MM.1S (cell line): ENCODE data around the gene TSHR.

Experiments
- DNase-seq: peaks from one replicate; pipeline ENCODE4 v3.0.0-alpha.2; 2015
- H2AFZ ChIP-seq: fragments of 300-600 bp; sonication (generic); 2 replicates; pipeline ENCODE4 v1.6.0; 2016; ENCODE audit warnings: antibody characterized with exemption, low read length
- H3F3A ChIP-seq: fragments of 300-600 bp; sonication (generic); 2 replicates; pipeline ENCODE4 v1.6.1; 2016; ENCODE audit warnings: mild to moderate bottlenecking, antibody characterized with exemption, low read length, moderate library complexity, mixed read lengths; ENCODE audit not compliant: insufficient read depth
- H3K27ac ChIP-seq: fragments of 300-600 bp; sonication (generic); 2 replicates; pipeline ENCODE4 v1.5.1; 2016; ENCODE audit warnings: mild to moderate bottlenecking, low read length
- H3K27me3 ChIP-seq: fragments of 300-600 bp; sonication (generic); replicated peaks from 2 replicates; pipeline ENCODE4 v1.6.0; 2016; ENCODE audit warnings: low read length; ENCODE audit not compliant: insufficient read depth
- H3K36me3 ChIP-seq: fragments of 300-600 bp; sonication (generic); replicated peaks from 2 replicates; pipeline ENCODE4 v1.6.1; 2016; ENCODE audit warnings: mild to moderate bottlenecking, low read length, mixed read lengths; ENCODE audit not compliant: insufficient read depth
- H3K4me1 ChIP-seq: fragments of 300-600 bp; sonication (generic); 2 replicates; pipeline ENCODE4 v1.6.1; 2016; ENCODE audit warnings: low read length, mixed read lengths
- H3K4me2 ChIP-seq: fragments of 300-600 bp; sonication (generic); 2 replicates; pipeline ENCODE4 v1.6.0; 2016; ENCODE audit warnings: low read depth, low read length
- H3K4me3 ChIP-seq: fragments of 300-600 bp; sonication (generic); 2 replicates; pipeline ENCODE4 v1.5.1; 2016; ENCODE audit warnings: low read length, mixed read lengths
- H3K79me2 ChIP-seq: fragments of 300-600 bp; sonication (generic); 2 replicates; pipeline ENCODE4 v1.6.1; 2016; ENCODE audit warnings: mixed run types, low read length, mixed read lengths
- H3K9ac ChIP-seq: fragments of 300-600 bp; sonication (generic); 2 replicates; pipeline ENCODE4 v1.6.1; 2016; ENCODE audit warnings: low read length, mixed read lengths
- H3K9me2 ChIP-seq: fragments of 300-600 bp; sonication (generic); replicated peaks from 2 replicates; pipeline ENCODE4 v1.6.1; 2016; ENCODE audit warnings: mild to moderate bottlenecking, low read length, mixed read lengths; ENCODE audit not compliant: insufficient read depth
- H3K9me3 ChIP-seq: fragments of 300-600 bp; sonication (generic); replicated peaks from 2 replicates; pipeline ENCODE4 v1.6.1; 2016; ENCODE audit warnings: mild to moderate bottlenecking, low read length, mixed read lengths; ENCODE audit not compliant: insufficient read depth
- H4K20me1 ChIP-seq: fragments of 300-600 bp; sonication (generic); 2 replicates; pipeline ENCODE4 v1.6.1; 2016; ENCODE audit warnings: mild to moderate bottlenecking, low read length, moderate library complexity, mixed read lengths; ENCODE audit not compliant: insufficient read depth
- EZH2 ChIP-seq: fragments of 300-600 bp; sonication (generic); optimal IDR thresholded peaks from 2 replicates; pipeline ENCODE3; 2017; ENCODE audit warnings: low read depth, mild to moderate bottlenecking, antibody characterized with exemption, low read length, mixed read lengths
- EZH2phosphoT487 ChIP-seq: fragments of 300-600 bp; sonication (generic); IDR thresholded peaks from 2 replicates; pipeline ENCODE4 v1.6.1; 2018; ENCODE audit warnings: antibody characterized with exemption, low read length
- TF ChIP-seq, protein P1 (sequence below): fragments of 300-600 bp; sonication (generic); IDR thresholded peaks from 2 replicates; pipeline ENCODE4 v1.5.1; 2016; ENCODE audit warnings: antibody characterized with exemption, low read length, mixed read lengths

TSHR gene

DNA sequence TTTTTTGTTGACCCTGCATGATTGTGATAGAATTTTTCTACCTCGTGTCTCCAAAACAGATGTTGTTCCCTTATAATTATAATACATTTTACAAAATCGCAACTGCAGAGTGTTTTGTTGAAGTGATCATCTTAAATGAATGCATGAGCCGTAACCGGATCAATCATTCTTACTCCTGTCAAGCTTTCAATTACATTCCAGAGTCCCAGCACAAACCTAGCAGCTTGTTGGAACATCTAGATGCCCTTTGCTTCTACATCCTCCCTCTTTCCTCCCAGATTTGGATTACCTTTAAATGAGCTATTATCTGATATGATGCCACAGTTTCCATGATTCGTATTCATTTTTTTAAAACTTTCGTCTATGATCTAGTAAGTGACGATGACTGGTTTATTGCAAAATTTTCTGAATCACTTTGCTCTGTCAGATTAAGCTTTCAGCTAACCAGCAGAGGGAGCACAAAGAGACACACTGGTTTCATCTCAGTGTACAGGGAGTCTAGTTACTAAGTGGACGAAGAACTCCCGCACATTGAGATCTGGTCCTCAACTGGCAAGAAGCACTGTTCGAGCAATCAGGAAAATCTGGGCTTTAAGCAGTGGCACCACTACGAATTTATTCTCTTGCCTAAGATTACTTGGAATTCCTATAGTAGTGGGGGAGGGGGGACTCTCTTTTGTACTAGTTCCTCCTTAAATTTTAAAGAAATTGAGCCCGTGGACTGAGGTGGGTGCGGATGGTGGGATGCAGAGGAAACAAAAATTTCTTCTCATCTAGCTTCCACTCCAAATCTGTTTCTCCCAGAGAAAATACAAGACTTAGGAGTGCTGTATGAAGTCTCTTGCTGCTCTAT is 40.9 kb downstream of the TSHR start:
- peak; percentile 59 for DNase-seq
- Histone ChIP-seq H3K4me1 (no peaks in the 10 kb centered on the region), H3K27me3 (no peaks in the 10 kb centered on the region), H3K9me2 (no peaks in the 10 kb centered on the region), H3K27ac (no peak overlapping the region), H2AFZ (no peak overlapping the region), H3K79me2 (no peaks in the 10 kb centered on the region), H3F3A (no peaks in the 10 kb centered on the region), H3K36me3 (no peaks in the 10 kb centered on the region), H3K9ac (no peak overlapping the region), H4K20me1 (no peaks in the 10 kb centered on the region), H3K9me3 (no peaks in the 10 kb centered on the region), H3K4me2 (no peak overlapping the region; the same call in 1 of the 2 replicates), H3K4me3 (no peak overlapping the region)
- TF ChIP-seq EZH2: no peak
- TF ChIP-seq, protein P1, sequence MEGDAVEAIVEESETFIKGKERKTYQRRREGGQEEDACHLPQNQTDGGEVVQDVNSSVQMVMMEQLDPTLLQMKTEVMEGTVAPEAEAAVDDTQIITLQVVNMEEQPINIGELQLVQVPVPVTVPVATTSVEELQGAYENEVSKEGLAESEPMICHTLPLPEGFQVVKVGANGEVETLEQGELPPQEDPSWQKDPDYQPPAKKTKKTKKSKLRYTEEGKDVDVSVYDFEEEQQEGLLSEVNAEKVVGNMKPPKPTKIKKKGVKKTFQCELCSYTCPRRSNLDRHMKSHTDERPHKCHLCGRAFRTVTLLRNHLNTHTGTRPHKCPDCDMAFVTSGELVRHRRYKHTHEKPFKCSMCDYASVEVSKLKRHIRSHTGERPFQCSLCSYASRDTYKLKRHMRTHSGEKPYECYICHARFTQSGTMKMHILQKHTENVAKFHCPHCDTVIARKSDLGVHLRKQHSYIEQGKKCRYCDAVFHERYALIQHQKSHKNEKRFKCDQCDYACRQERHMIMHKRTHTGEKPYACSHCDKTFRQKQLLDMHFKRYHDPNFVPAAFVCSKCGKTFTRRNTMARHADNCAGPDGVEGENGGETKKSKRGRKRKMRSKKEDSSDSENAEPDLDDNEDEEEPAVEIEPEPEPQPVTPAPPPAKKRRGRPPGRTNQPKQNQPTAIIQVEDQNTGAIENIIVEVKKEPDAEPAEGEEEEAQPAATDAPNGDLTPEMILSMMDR: peak; percentile 55

DNA sequence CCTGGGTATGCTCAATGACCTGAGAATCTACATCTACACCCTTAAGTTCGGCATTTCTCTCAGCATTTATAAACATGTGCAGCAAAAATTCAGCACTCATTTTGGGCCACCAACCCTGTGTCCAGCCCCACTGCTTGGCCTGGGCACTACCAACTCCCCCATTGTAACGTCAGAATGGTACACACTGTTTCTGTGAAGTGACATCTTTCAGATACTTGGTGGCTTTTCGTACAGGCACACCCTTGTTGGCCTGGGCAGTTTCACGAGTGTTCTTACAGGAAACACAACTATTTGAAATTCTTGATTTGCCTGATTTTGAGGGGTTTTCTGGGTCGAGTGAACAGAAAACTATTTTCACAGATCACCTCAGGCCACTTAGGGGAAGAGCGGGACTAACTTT is 46.0 kb downstream of the TSHR start:
- TF ChIP-seq EZH2phosphoT487: no peak
- TF ChIP-seq, protein P1: no peak
- no peak for TF ChIP-seq EZH2
- DNase-seq: peak; percentile 19
- Histone ChIP-seq H4K20me1 (no peaks in the 10 kb centered on the region), H3K27me3 (no peaks in the 10 kb centered on the region), H3K9me3 (no peaks in the 10 kb centered on the region), H2AFZ (no peak overlapping the region), H3K4me3 (no peak overlapping the region), H3F3A (no peaks in the 10 kb centered on the region), H3K36me3 (no peaks in the 10 kb centered on the region), H3K27ac (peak overlapping the region; percentile 36; the same call in 1 of the 2 replicates), H3K4me2 (peak overlapping the region; percentile 32), H3K9ac (no peak overlapping the region), H3K79me2 (no peaks in the 10 kb centered on the region), H3K4me1 (no peaks in the 10 kb centered on the region), H3K9me2 (no peaks in the 10 kb centered on the region)

DNA sequence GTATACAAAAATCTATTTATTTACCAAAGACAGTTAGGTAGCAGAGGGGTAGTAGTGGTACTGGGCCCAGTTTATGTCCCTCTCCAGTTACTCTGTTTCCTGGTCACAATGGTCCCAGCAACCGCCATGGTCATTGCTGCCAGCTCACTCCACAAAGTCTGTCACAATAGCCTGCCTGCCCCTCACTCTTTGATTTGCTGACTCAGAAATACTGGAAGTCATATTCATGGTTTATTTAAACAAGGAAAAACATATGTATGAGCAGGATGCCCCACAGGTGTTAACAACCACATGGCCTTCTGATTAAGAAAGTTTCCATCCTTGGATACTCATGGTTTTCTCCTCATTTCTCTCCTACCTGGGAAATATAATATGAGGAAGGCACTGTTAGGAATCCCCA is 49.2 kb downstream of the TSHR start:
- Histone ChIP-seq H4K20me1 (no peaks in the 10 kb centered on the region), H3K9me3 (no peaks in the 10 kb centered on the region), H3K79me2 (no peaks in the 10 kb centered on the region), H3K4me2 (no peak overlapping the region), H3K9me2 (no peaks in the 10 kb centered on the region), H3K4me1 (no peaks in the 10 kb centered on the region), H3K4me3 (no peak overlapping the region), H3K27ac (no peak overlapping the region), H3F3A (no peaks in the 10 kb centered on the region), H3K9ac (no peak overlapping the region), H2AFZ (no peak overlapping the region), H3K27me3 (no peaks in the 10 kb centered on the region), H3K36me3 (no peaks in the 10 kb centered on the region)
- TF ChIP-seq, protein P1: no peak
- TF ChIP-seq EZH2phosphoT487 (no peak), EZH2 (no peak)
- no peak for DNase-seq
